HG03066 (cell line): Measurements from ENCODE around the gene CP.
A peak's percentile ranks its signal among the peaks of the same experiment; 100 is the strongest.
"Not testable (repeated sequence)": the region's sequence is repeated elsewhere in the genome, so short reads cannot be mapped to it uniquely, and the experiment has no call there.

ENCODE experiments used
- ATAC-seq: cut with Tn5 transposase; IDR thresholded peaks from one replicate; pipeline ENCODE4 v1.9.1; 2021; ENCODE audit warnings: low read depth; ENCODE audit not compliant: unreplicated experiment

Gene CP

DNA sequence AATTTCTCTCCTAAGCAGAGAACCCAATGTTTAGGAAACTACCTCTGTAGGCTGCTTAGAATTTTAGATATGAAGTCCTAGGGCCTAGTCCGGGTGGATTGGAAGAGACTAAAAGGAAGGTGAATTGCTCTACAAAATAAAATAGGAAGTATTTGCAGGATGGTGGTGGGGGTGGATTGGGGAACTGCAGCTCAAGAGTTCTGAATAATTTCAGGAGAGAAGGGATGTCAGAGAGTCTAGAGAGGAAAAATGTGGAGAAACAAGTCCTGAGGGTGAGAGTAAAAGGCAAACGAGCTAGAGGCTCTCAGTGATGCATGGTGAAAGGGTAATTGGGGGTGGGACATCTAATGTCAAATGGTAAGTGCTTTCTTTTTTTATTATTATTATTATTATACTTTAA, 10.2 kb upstream of the CP start:
- ATAC-seq = no peak

DNA sequence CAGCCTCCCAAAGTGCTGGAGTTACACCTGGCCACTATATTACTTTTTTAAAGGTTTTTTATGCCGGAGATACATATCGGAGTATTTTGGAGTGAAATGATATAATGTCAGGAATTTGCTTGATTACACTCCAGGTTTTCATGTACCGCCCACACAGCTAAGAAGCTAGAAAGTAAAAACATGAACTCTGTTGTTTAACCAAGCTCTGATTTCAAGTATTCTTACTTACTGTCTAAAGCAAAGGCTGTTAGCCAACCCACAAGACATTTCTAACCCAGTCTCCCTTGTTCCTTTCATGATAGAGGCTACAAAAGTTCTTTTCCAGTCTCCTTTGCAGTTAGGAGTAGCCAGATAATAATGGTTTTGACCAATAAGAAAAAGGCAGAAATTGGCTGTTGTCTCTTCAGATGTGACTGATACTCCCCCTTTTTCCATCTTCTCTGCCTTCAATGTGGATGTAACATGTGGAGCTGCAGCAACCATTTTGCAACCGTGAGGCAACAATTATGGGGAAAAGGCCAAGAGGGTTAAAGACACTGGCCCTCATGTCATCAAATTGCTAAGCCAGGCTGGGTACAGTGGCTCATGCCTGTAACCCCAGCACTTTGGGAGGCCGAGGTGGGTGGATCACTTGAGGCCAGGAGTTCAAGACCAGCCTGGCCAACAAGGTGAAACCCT, 6.1 kb upstream of the CP start:
- no peak for ATAC-seq

DNA sequence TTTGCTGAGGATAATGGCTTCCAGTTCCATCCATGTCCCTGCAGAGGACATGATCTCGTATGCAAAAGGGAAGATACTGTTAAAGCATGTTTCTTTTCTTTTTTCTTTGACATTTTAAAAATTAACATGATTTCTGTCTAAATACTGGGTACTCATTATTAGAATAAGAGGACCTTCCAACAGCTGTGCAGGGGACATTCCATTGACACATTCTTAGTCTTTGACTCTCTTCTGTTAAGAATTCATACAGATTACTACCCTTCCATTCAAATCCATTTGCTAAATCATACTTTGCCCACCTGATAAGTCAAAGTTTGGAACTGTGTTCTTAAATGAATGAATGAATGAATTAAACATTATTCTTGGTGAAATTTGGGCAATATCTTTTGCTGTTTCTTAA, 5.1 kb upstream of the CP start:
- ATAC-seq = no peak

DNA sequence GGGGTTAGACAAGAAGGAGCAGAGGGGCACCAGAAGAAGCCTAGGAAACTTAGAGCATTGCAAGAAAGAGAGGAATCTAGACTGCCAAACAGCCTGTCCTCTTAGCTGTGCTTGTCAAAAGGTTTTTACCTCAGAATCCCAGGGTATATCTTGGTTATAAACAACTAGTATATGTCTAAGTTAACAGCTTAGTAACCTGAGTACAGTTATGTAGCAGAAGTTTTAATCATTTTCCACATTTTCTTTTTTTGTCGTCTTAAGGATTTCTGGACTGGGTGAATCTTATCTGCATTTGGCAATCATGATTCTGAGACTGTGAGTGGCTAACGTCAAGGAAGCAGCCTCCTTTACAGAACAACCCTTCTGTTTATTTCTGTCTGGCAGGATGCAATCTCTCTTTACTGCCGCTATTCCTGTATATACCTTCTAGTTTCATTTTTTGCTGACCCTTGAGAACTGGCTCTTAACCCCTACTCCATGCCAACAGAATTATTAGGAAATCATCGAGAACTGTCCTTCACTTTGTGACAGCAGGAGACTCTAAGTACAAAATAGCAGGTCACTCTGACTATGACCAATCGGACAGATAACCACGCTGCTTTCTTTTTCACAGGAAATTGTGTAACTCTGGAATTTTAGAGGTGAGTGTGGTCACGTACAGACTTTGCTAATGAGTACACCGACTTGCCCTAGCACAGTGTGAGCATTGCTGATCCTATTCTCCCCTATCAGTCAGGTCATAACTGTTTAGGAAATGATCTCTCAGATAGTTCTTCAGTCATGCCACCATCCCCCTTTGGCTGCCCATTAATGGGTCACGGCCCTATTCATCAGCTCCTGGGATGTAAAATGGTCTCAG, 3.3 kb upstream of the CP start:
- ATAC-seq = peak; percentile 93

DNA sequence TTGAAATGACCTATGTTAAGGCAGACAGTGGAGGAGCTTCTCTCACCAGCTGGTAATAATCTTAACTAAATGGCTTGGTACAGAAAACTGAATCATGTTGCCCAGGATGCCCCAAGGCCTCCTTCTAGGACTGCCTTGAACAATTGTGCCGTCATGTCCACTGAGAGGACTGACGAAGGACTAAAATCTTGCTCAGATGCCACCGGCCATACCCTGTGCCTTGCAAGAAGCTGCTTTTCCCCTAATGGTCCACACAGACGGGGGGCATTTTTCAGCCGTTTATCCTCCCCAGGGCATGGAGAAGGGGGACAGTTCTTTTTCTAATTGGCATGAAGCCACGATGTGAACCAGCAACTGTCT, 1.8 kb upstream of the CP start:
- no peak for ATAC-seq

DNA sequence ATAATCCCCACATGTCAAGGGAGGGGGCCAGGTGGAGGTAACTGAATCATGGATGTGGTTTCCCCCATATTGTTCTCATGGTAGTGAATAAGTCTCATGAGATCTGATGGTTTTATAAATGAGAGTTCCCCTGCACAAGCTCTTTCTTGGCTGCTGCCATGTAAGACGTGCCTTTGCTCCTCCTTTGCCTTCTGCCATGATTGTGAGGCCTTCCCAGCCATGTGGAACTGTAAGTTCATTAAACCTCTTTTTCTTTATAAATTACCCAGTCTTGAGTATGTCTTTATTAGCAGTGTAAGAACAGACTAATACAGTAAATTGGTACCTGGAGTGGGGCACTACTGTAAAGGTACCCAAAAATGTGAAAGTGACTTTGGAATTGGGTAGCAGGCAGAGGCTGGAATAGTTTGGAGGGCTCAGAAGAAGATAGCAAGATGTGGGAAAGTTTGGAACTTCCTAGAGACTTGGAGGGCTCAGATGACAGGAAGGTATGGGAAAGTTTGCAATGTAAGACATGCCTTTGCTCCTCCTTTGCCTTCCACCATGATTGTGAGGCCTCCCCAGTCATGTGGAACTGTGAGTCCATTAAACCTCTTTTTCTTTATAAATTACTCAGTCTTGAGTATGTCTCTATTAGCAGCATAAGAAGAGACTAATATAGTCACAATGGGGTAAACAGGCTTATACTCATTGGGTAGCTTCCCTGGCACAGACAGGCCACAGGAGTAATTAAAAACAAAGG, 2.1 kb downstream of the CP start:
- ATAC-seq = not testable (repeated sequence)

DNA sequence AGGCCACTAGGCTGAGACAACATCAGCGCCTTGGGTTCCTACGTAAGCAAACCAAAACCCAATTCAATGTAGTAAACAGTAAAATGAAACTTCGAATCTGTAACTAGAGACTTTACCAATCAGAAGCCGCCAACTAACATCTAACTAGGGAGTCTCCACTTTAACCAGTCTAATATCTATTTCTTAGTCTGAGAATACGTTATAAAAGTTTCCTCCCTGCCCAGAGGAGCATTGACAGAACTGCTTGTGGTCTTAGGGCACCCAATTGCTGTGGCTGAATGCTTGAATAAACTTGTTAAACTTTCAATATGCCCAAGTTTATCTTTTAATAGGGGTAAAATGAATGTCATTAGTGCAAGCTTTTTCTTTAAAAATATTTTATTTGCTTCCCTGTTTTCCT, 4.3 kb downstream of the CP start:
- no peak for ATAC-seq

DNA sequence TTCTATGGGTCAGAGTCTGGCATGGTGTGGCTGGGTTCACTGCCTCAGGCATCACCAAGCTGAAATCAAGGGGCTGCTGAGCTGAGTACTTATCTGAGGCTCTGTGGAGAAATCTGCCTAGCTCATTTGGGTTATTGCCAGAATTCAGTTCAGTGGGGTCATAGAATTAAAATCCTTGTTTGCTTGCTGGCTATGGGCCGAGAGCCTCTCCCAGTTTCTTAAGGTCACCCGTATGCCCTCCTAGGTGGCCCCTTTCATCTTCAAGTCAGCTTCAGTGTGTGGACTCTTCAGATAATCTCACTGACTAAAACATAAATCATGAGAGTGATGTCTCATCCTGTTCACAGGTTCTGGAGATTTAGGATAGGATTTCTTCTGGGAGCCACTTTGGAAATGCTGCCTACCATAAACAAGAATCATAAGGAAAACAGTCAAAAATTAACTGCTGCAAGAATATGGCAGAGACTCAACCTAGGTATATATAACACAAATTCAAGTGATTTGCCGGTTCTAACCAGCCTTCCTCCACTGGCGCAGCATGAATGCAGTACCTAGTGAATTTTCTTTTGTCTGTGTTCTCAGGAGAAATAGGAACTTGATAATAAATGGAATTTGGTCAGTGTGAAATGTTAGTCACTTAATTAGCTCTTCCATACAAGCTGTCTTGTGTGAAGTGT, 5.3 kb downstream of the CP start:
- ATAC-seq = no peak

DNA sequence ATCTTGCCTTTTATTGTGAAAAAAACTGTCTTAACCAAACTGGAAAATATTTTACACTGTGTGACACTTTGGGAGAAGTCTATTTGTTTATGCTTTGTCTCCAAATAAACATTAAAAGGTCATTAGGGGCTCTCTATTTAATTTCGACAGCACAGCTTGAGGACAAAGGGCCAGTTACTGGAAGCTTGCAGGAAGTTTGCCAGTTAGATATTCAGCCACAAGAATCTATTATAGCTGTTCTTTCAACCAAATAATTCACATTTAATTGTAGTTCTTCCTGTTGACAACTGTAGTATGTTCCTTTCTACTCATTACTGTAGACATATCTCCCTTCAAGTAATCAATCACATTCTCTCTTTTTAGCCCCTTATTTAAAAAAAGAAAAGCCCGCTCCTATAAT, 6.1 kb downstream of the CP start:
- no peak for ATAC-seq

DNA sequence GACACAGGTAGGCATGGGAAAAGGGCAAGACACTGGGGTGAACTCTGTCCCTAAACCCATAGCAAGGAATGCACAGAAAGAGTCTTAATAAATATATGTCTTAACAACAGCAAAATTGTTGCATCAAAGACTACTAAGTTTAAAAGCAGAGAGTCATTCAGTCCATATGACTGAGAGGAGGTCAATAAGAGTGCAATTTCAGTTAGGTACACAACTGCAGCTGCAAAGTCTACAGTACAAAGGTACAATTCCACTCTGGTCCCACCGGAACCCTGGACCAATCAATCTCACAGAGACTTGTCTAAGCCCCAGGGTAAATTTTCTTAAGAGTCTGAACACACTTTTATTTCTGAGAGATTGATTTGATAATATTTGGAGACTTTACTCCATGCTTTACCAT, 6.9 kb downstream of the CP start:
- ATAC-seq = no peak

DNA sequence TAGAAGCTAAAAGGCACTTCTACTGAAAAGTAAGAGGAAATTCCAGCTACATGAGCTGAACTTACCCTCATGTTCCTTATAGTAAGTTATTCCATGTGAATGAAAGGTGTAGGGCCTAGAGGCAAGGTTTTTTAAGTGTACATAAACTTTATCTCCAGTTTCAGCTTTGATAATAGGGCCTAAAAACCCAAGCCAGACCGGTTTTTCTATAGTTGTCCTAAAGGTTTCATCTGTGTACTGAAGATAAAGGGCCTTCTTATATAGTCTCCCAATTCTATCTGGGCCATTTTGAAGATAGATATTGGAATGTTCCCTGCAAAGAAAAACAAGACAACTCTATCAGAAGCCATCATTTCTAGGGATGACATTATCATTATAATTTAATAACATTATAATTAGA, 9.2 kb downstream of the CP start:
- ATAC-seq = no peak

DNA sequence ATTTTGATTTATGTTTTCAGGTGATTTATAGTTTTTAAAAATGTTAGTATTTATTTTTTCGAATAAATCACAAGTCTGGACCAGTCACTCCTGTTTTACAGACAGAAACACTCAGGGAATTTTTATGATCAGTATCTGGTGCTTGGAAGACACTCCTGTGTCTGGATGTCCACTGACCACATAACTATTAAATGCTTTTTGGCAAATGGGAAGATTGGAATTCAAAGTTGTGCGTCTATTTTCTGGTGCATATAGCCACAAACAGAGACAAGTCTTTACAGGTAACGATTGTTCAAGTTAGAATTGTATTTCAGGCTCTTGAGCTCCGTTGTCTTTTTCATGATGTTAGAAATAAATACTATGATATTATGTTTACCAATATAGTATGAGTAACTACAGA, 12.2 kb downstream of the CP start:
- no peak for ATAC-seq

DNA sequence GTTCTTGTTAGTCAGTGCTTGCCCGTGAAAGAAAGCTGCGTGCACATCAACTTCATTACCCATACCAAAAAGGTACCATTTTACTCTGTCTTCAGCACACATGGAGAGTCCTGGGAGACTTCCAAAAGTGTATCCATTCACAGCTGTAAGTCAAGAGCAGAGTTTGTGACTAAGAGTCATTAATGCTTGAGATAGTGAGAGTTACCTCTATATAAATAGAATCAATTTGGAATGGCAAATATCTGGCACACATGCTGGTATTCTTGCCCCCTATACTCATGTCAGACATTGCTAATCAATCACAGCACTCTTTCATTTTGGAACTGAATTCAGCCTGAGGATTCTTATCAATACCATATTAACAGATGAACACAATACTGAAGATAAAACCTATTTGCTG, 14.2 kb downstream of the CP start:
- ATAC-seq = no peak

DNA sequence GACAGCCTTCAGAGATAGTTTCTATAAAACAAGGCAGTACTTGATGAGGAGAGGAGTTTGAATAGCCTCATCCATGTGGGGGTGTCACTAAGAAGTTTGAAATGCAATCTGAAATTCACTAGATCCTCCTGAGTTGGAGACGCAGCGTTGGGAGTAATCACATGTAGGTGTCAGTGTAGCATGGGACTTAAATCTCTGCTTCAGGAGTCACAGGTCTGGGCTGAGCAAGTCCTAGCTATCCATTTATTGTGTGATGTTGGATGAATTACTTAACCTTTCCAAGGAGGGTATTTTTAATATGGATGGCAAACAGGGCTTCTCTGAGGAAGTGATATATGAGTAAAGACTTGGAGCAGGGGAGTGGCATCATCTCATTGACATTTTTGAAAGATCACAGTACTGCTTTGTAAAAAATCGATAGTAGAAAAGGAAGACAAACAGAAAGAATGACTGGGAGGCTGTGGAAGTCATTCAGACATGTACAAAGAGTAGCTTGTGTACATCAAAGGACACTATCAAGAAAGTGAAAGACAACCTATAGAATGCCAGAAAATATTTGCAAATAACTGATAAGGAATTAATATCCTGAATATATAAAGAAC, 17.1 kb downstream of the CP start:
- no peak for ATAC-seq

DNA sequence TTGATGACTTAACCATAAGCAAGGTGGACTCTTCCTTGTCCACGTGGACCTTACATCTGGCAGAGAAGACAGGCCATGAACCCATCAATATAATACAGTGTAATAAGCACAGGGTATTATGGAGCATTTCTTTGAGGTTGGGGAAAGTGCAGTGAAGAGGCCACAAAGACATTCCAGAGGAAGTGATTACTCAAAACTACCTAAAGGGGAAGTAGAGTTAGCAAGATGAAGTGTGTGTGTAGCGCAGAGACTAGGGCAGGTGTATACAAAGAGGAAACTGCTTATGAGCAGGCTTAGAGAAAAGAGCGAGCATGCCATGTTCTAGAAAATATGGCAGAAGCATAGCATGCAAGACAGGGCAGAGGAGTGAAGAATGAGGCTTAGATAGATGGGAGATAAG, 17.9 kb downstream of the CP start:
- peak; percentile 98 for ATAC-seq

DNA sequence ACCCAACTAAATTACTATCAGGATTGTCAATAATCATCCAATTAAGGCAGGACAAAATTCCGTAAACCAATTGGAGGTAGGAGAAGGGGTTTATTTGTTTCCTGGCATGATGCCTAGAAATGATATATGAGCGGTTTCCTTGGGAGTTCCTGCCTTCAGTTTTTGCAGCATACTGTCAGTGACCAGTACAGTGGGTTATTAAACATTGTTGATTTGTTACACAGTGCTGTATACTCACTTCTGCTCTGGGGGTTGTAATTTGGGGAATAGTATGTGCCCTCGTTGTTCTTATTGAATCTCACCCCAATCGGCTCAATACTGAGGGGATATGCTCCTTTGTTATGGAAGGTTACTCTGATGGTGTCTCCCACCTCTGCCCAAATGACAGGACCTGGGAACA, 22.2 kb downstream of the CP start:
- ATAC-seq = no peak

DNA sequence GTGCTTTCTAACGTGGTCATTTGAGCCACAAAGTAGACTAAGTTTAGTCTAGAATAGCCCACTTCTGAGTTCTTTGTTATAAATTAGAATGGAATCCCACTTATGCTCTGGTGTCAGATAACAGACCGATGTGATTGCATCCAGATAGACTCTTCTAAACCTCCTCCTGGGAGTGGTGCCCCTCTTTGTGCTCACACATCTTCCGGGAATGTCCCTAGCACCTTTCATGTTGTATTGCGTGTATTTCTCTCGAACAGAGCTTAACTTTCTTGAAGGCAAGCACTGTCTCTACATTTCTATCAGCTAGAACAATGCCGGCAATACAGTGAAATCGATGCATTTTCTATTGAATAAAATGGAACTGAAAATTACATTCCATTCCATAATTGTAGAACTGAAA, 23.0 kb downstream of the CP start:
- no peak for ATAC-seq

DNA sequence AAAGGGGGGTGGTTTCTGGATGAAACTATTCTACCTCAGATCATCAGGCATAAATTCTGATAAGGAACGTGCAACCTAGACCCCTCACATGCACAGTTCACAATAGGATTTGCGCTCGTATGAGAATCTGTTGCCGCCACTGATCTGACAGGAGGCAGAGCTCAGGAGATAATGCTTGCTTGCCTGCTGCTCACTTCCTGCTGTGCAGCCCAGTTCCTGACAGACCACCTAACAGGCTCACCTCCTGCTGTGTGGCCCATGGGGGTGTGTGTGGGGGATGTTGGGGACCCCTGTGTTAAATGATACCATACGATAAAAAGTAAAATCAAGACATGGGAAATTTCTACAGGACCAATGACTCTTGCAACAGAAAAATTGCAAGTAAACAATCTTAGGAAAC, 24.0 kb downstream of the CP start:
- no peak for ATAC-seq

DNA sequence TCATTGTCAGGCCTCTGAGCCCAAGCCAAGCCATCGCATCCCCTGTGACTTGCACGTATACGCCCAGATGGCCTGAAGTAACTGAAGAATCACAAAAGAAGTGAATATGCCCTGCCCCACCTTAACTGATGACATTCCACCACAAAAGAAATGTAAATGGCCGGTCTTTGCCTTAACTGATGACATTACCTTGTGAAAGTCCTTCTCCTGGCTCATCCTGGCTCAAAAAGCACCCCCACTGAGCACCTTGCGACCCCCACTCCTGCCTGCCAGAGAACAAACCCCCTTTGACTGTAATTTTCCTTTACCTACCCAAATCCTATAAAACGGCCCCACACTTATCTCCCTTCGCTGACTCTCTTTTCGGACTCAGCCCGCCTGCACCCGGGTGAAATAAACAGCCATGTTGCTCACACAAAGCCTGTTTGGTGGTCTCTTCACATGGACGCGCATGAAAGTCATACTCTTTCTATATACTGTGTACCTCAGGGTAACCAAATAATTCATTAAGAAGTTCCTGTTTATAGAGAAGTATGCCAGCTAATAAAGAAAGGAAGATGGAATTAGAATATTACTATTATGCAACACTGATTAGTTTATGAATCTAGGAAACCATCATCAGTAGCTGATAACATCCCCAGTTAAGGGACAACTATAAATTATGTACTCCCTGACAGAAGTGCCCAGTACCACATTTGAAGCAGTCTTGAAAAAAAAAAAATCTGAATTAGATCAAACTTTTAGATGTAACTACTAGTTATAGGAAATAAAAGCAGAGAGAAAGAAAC, 24.6 kb downstream of the CP start:
- not testable (repeated sequence) for ATAC-seq

DNA sequence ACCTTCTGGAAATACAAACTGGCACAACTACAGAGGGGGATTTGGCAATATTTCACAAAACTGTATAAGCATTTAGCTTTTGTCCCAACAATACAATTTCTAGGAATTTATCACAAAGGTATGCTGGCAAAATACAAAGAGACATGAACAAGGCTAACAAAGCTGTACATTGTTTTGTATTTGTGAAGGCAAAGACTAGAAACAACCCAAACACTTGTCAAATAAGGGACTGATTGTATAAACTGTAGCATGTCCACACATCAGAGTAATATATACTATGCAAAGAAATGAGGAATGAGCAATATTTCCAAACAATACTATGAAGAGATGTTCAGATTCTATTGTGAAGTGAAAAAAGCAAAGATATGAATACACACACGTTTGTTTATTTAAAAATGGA, 26.4 kb downstream of the CP start:
- no peak for ATAC-seq
